ENCODE results near the gene ABHD17A. TPM values are rescaled to one million over a fixed set of nuclear protein-coding genes. Genes with fewer than 3 reads are reported as not detected.
"Not testable (repeated sequence)": the region's sequence is repeated elsewhere in the genome, so short reads cannot be mapped to it uniquely, and the experiment has no call there.

The ABHD17A gene
- total RNA-seq, 2 experiments from 2014 or later = 112 to 113 TPM

GRCh38 chr19:1889907-1890306, 4.6 kb upstream of the ABHD17A start:
- Mint-ChIP-seq H3K27ac (no peak overlapping the region), H3K27me3 (no peaks in the 10 kb centered on the region)

DNA sequence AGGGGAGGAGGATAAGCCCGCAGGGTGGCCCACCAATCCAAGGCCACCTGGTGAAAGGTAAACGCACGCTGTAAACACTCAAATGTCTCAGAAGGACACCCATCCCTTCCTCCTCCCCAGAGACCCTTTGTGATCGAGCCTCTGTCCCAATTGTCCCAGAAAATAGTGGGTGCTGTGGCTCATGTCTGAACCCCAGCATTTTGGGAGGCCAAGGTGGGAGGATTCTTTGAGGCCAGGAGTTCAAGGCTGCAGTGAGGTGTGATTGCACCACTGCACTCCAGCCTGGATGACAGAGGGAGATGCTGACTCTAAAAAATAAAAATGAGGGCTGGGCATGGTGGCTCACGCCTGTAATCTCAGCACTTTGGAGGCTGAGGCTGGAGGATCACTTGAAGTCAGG, 3.1 kb upstream of the ABHD17A start:
- DNase-seq = no peak
- Mint-ChIP-seq H3K27ac (no peak overlapping the region), H3K36me3 (ENCODE audit: low read depth) (peaks cover 11% of the 10 kb centered on the region), H3K9me3 (no peaks in the 10 kb centered on the region), H3K4me1 (ENCODE audit: low read depth) (peaks cover 16% of the 10 kb centered on the region), H3K27me3 (no peaks in the 10 kb centered on the region), H3K4me3 (no peak overlapping the region)
- ATAC-seq = no peak
- intact Hi-C loops (cut with micrococcal nuclease) = no loop called here
- CTCF ChIA-PET = interaction anchor here (0.6 kb wide), 1 partner anchor 23 kb away, joined by 3 read pairs; no protein-coding TSS in a partner anchor
- TF ChIP-seq, protein P1, sequence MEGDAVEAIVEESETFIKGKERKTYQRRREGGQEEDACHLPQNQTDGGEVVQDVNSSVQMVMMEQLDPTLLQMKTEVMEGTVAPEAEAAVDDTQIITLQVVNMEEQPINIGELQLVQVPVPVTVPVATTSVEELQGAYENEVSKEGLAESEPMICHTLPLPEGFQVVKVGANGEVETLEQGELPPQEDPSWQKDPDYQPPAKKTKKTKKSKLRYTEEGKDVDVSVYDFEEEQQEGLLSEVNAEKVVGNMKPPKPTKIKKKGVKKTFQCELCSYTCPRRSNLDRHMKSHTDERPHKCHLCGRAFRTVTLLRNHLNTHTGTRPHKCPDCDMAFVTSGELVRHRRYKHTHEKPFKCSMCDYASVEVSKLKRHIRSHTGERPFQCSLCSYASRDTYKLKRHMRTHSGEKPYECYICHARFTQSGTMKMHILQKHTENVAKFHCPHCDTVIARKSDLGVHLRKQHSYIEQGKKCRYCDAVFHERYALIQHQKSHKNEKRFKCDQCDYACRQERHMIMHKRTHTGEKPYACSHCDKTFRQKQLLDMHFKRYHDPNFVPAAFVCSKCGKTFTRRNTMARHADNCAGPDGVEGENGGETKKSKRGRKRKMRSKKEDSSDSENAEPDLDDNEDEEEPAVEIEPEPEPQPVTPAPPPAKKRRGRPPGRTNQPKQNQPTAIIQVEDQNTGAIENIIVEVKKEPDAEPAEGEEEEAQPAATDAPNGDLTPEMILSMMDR (IDR thresholded peaks at IDR 0.05) = no peak
- POLR2A ChIA-PET = interaction anchor here (1.3 to 1.9 kb wide), 2 partner anchors 8 to 144 kb away, joined by 3 to 4 read pairs; no protein-coding TSS in a partner anchor

More at GRCh38 chr19:1889907-1890306, 4.6 kb upstream of the ABHD17A start:
- ChIA-PET POLR2A (no interaction called here), CTCF (interaction anchor here (1.0 kb wide), 1 partner anchor 25 kb away, joined by 3 read pairs; no protein-coding TSS in a partner anchor)
- Mint-ChIP-seq H3K9me3 (no peaks in the 10 kb centered on the region), H3K36me3 (ENCODE audit: low read depth) (no peaks in the 10 kb centered on the region), H3K4me1 (ENCODE audit: low read depth) (peaks cover 15% of the 10 kb centered on the region), H3K4me3 (no peak overlapping the region)
- TF ChIP-seq, protein P1 (IDR thresholded peaks at IDR 0.05) = no peak
- DNase-seq (no peak), ATAC-seq (no peak)
- intact Hi-C loops (cut with micrococcal nuclease) = no loop called here

DNA sequence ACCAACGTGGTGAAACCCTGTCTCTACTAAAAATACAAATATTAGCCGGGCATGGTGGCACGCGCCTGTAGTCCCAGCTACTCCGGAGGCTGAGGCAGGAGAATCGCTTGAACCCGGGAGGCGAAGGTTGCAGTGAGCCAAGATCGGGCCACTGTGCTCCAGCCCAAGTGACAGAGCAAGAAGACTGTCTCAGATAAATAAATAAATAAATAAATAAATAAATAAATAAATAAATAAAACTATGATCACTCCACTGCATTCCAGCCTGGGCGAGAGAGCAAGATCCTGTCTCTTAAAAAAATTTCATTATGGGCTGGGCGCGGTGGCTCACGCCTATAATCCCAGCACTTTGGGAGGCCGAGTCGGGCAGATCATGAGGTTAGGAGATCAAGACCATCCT, 1.1 kb upstream of the ABHD17A start:
- DNase-seq; H3K9me3 Mint-ChIP-seq; ATAC-seq; H3K27ac Mint-ChIP-seq; H3K4me3 Mint-ChIP-seq; H3K27me3 Mint-ChIP-seq; CTCF ChIA-PET; intact Hi-C loops (cut with micrococcal nuclease): not testable (repeated sequence)
- POLR2A ChIA-PET = interaction anchor here (1.8 to 1.9 kb wide), 2 partner anchors 10 to 11 kb away, joined by 4 to 12 read pairs; no protein-coding TSS in a partner anchor
- H3K4me1 Mint-ChIP-seq (ENCODE audit: low read depth) = peaks cover 27% of the 10 kb centered on the region
- peaks cover 23% of the 10 kb centered on the region for H3K36me3 Mint-ChIP-seq (ENCODE audit: low read depth)

GRCh38 chr19:1884719-1885334, 469 bp downstream of the ABHD17A start:
- peak; percentile 1 for ATAC-seq
- DNase-seq = no peak
- ChIA-PET POLR2A (interaction anchor here (0.7 to 3.4 kb wide), 5 partner anchors 8 to 37 kb away, joined by 3 to 13 read pairs (median 11); no protein-coding TSS in a partner anchor), CTCF (interaction anchor here (1.0 to 1.2 kb wide), 2 partner anchors 20 to 45 kb away, joined by 3 to 4 read pairs; no protein-coding TSS in a partner anchor)
- Mint-ChIP-seq H3K9me3 (no peaks in the 10 kb centered on the region), H3K27me3 (no peaks in the 10 kb centered on the region), H3K36me3 (ENCODE audit: low read depth) (peaks cover 23% of the 10 kb centered on the region), H3K4me3 (peak overlapping the region; percentile 94), H3K27ac (peak overlapping the region; percentile 94), H3K4me1 (ENCODE audit: low read depth) (peaks cover 34% of the 10 kb centered on the region)
- intact Hi-C loops (cut with micrococcal nuclease) = no loop called here
- TF ChIP-seq, protein P1 (IDR thresholded peaks at IDR 0.05) = no peak

DNA sequence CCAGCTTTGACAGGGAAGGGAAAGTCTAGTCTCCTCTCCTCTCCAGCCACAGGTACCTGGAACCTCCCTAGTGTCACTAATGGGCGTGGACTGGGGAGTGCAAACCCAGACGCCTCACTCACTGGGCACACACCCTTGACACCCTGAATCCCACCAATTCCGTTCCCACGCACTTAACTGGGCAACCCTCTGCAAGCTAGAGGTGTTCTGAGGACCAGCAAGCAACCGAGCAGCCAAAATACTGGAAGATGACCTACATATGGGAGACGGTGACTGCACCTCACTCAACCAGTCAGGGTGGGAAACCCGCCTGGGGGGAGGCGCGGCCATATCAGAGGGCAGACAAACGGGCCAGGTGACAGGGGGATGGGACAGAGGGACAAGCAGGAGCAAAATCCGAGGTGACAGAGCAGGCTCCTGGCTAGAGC, 991 bp downstream of the ABHD17A start:
- TF ChIP-seq, protein P1 (IDR thresholded peaks at IDR 0.05) = no peak
- CTCF ChIA-PET = interaction anchor here (1.0 to 1.2 kb wide), 3 partner anchors 10 to 46 kb away, joined by 3 to 4 read pairs (median 3); no protein-coding TSS in a partner anchor
- DNase-seq (peak; percentile 71), ATAC-seq (peak; percentile 21)
- peaks cover 23% of the 10 kb centered on the region for H3K36me3 Mint-ChIP-seq (ENCODE audit: low read depth)
- H3K9me3 Mint-ChIP-seq = no peaks in the 10 kb centered on the region
- peak overlapping the region; percentile 94 for H3K27ac Mint-ChIP-seq
- intact Hi-C loops (cut with micrococcal nuclease) = no loop called here
- peaks cover 34% of the 10 kb centered on the region for H3K4me1 Mint-ChIP-seq (ENCODE audit: low read depth)
- POLR2A ChIA-PET = interaction anchor here (1.1 to 3.4 kb wide), 5 partner anchors 8 to 37 kb away, joined by 5 to 14 read pairs (median 11); no protein-coding TSS in a partner anchor
- H3K4me3 Mint-ChIP-seq = peak overlapping the region; percentile 94
- no peaks in the 10 kb centered on the region for H3K27me3 Mint-ChIP-seq

Data from activated CD8-positive, alpha-beta T cell treated with anti-CD3 and anti-CD28 coated beads for 36 hours (primary cell).